K562 (cell line): ENCODE measurements around the gene ACTN4. TPM values are rescaled to one million over a fixed set of nuclear protein-coding genes. Genes with fewer than 3 reads are reported as not detected.

ENCODE experiments used
- ARNT ChIP-seq, 2 experiments: fragments of 450-650 bp; IDR thresholded peaks; 2 replicates each; pipeline ENCODE4 v1.6.1; 2016; ENCODE audit warnings: mild to moderate bottlenecking in 1 of 2
- E2F1 ChIP-seq: sonication (generic); formaldehyde crosslinking; IDR thresholded peaks from 2 replicates; pipeline ENCODE4 v1.8.1; 2023; ENCODE audit warnings: mild to moderate bottlenecking, missing genetic modification reagents, moderate library complexity
- E2F3 ChIP-seq: fragments of 250-450 bp; sonication (Bioruptor Pico); IDR thresholded peaks from 2 replicates; pipeline ENCODE4 v1.4.0; 2020; ENCODE audit warnings: mild to moderate bottlenecking
- ERF ChIP-seq: fragments of 450-650 bp; formaldehyde crosslinking; IDR thresholded peaks from 2 replicates; pipeline ENCODE4 v1.4.0; 2020; ENCODE audit warnings: mild to moderate bottlenecking, mixed read lengths
- ETS1 ChIP-seq: conservative IDR thresholded peaks from 2 replicates; pipeline ENCODE4 v1.6.1; 2011; ENCODE audit warnings: low read depth, mild to moderate bottlenecking, low read length; ENCODE audit not compliant: control insufficient read depth
- ETV5 ChIP-seq: sonication (generic); formaldehyde crosslinking; IDR thresholded peaks from 2 replicates; pipeline ENCODE4 v1.4.0; 2020; ENCODE audit warnings: low read depth, mild to moderate bottlenecking, missing genetic modification reagents
- GTF2E2 ChIP-seq: fragments of 200-800 bp; sonication (Bioruptor generic); IDR thresholded peaks from 2 replicates; pipeline ENCODE4 v1.6.1; 2016; ENCODE audit warnings: missing genetic modification characterization, missing compliant biosample characterization
- JUN ChIP-seq, 2 experiments: sonication (generic) in 1 of 2; formaldehyde crosslinking in 1 of 2; IDR thresholded peaks; 2 replicates each; pipeline versions ENCODE4 v1.6.1 to v1.8.0; 2012 to 2022; ENCODE audit warnings: borderline replicate concordance in 2 of 2, mild to moderate bottlenecking in 2 of 2, improper control_type of control experiment in 1 of 2, low read depth in 1 of 2, low read length in 1 of 2, missing genetic modification reagents in 1 of 2
- MTA1 ChIP-seq: fragments of 450-650 bp; IDR thresholded peaks from 2 replicates; pipeline ENCODE4 v1.6.1; 2017; ENCODE audit warnings: borderline replicate concordance
- SLC30A9 ChIP-seq: fragments of 250-450 bp; sonication (Bioruptor Pico); IDR thresholded peaks from 2 replicates; pipeline ENCODE4 v1.8.0; 2022; ENCODE audit warnings: mild to moderate bottlenecking, moderate library complexity
- ZBTB11 ChIP-seq, 3 experiments: fragments of 200-800 bp in 1 of 3; fragments of 250-450 bp in 1 of 3; fragments of 450-650 bp in 1 of 3; sonication (Bioruptor Pico) in 1 of 3; sonication (Bioruptor generic) in 1 of 3; formaldehyde crosslinking in 1 of 3; IDR thresholded peaks; 2 replicates each; pipeline versions ENCODE4 v1.6.1 to v1.8.0; 2016 to 2022; ENCODE audit warnings: mild to moderate bottlenecking in 2 of 3, missing genetic modification characterization in 2 of 3, missing compliant biosample characterization in 1 of 3, moderate library complexity in 1 of 3
- ZBTB34 ChIP-seq: fragments of 250-450 bp; sonication (Bioruptor Pico); IDR thresholded peaks from 2 replicates; pipeline ENCODE4 v1.8.0; 2021; ENCODE audit warnings: mild to moderate bottlenecking, moderate library complexity
- ZBTB9 ChIP-seq: fragments of 450-650 bp; formaldehyde crosslinking; IDR thresholded peaks from 2 replicates; pipeline ENCODE4 v1.4.0; 2020; ENCODE audit warnings: mild to moderate bottlenecking, moderate library complexity
- ZNF140 ChIP-seq: fragments of 250-450 bp; sonication (Bioruptor Pico); IDR thresholded peaks from 2 replicates; pipeline ENCODE4 v1.8.0; 2021; ENCODE audit warnings: moderate library complexity, mild to moderate bottlenecking, inconsistent platforms
- ZNF253 ChIP-seq: fragments of 250-450 bp; sonication (Bioruptor Pico); conservative IDR thresholded peaks from 2 replicates; pipeline ENCODE4 v1.6.1; 2021; ENCODE audit warnings: mild to moderate bottlenecking
- ZNF384 ChIP-seq: IDR thresholded peaks from 2 replicates; pipeline ENCODE4 v1.6.1; 2012; ENCODE audit warnings: low read depth, low read length, improper control_type of control experiment
- ZNF408 ChIP-seq: fragments of 250-450 bp; sonication (Bioruptor Pico); IDR thresholded peaks from 2 replicates; pipeline ENCODE4 v1.4.0; 2020; ENCODE audit warnings: low read depth, mild to moderate bottlenecking, moderate library complexity
- ZNF668 ChIP-seq: fragments of 250-450 bp; sonication (Bioruptor Pico); IDR thresholded peaks from 2 replicates; pipeline ENCODE4 v1.8.0; 2022; ENCODE audit warnings: mild to moderate bottlenecking, inconsistent platforms
- polyA plus RNA-seq, 8 experiments: library from polyadenylated mRNA; depleted of rRNA in 4 of 8; stranded (reverse) in 5 of 8; unstranded in 3 of 8; fragments of >200 nt; fragmentation: Nextera tagmentation in 2 of 8; fragmentation: Illumina TruSeq in 1 of 8; extraction: Ambion mirVana in 2 of 8; extraction: Trizol in 1 of 8; gene quantifications; 2 replicates each; pipeline versions ENCODE4 v1.2.1 to v1.2.3, GENCODE V29; 2011 to 2014; ENCODE audit warnings: inconsistent platforms in 1 of 8, missing spikeins in 1 of 8
- total RNA-seq, 7 experiments: library from RNA; depleted of rRNA in 6 of 7; stranded (reverse); fragments of >200 nt in 6 of 7; fragmentation: Illumina TruSeq in 2 of 7; extraction: Trizol in 2 of 7; gene quantifications; 2 replicates each; pipeline versions ENCODE4 v1.2.1 to v1.2.3, GENCODE V29; 2011 to 2021; ENCODE audit warnings: low replicate concordance in 1 of 7

ACTN4 gene
- total and polyA plus RNA-seq, 9 of the 15 experiments (the other 6 are each of a cell fraction or from before 2014, with no cell fraction given): 3.1 to 385 (median 125) TPM

- TF ChIP-seq ZBTB9 (no peak), ARNT (IDR thresholded peaks at IDR 0.05) (no peak; a peak in 1 of 4 replicates), ZNF253 (CRISPR knock-in tag) (no peak), ZBTB34 (CRISPR knock-in tag) (no peak), GTF2E2 (tag) (peak; percentile 56; the same call in 1 of the 2 replicates), ZNF668 (no peak), ZNF140 (CRISPR knock-in tag) (no peak), SLC30A9 (CRISPR knock-in tag) (no peak), MTA1 (no peak), E2F1 (peak; percentile 92), ZBTB11 (CRISPR knock-in tag; IDR thresholded peaks at IDR 0.05) (peak in 1 of 3 experiments; percentile 90; a peak in 3 of 6 replicates), ETS1 (no peak; the same call in none of the 2 replicates), JUN (IDR thresholded peaks at IDR 0.05; ENCODE audit: borderline replicate concordance, low read depth, low read length) (no peak), JUN (CRISPR knock-in tag; IDR thresholded peaks at IDR 0.05; ENCODE audit: borderline replicate concordance) (no peak), ERF (peak; percentile 79; the same call in 1 of the 2 replicates), ETV5 (peak; percentile 48; the same call in 1 of the 2 replicates), ZNF384 (no peak), E2F3 (CRISPR knock-in tag) (peak; percentile 83), ZNF408 (CRISPR knock-in tag) (no peak)
These were observed 28.7 kb upstream of the ACTN4 start, which contains the start of gene EIF3K (continued) for GRCh38 chr19:38618590-38619360.
